Fibroblast of the aortic adventitia (primary cell): Measurements from ENCODE around the gene KXD1. TPM values are rescaled to one million over a fixed set of nuclear protein-coding genes. Genes with fewer than 3 reads are reported as not detected.
"Not testable (repeated sequence)": the region's sequence is repeated elsewhere in the genome, so short reads cannot be mapped to it uniquely, and the experiment has no call there.

ENCODE experiments used
- DNase-seq: peaks from one replicate; pipeline ENCODE4 v3.0.0-alpha.2; 2010; ENCODE audit warnings: low read depth
- H3K4me3 ChIP-seq: 2 replicates; pipeline ENCODE4 v1.5.1; 2011; ENCODE audit warnings: low read depth, mild to moderate bottlenecking, control low read depth, low read length, moderate library complexity
- total RNA-seq: library from RNA; depleted of rRNA; stranded (reverse); fragments of >200 nt; gene quantifications from 2 replicates; pipeline ENCODE4 v1.2.3, GENCODE V29; 2012; ENCODE audit warnings: low replicate concordance
- TF ChIP-seq, protein P1 (sequence below): IDR thresholded peaks from 2 replicates; pipeline ENCODE4 v1.5.1; 2011; ENCODE audit warnings: mild to moderate bottlenecking, low read length, control low read depth, inconsistent platforms; ENCODE audit not compliant: insufficient read depth

The KXD1 gene
- total RNA-seq, 1 donor = 109 TPM

DNA sequence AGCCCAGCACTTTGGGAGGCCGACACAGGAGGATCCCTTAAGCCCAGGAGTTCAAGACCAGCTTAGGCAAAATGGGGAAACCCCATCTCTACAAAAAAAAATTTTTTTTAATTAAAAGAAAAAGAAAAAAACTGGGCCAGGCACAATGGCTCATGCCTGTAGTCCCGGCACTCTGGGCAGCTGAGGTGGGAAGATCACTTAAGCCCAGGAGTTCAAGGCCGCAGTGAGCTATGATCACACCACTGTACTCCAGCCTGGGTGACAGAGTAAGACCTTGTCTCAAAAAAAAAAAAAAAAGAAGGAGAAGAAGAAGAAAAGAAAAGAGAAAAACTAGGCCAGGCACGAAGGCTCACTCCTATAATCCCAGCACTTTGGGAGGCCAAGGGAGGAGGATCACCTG is 40.1 kb upstream of the KXD1 start:
- DNase-seq = no peak
- TF ChIP-seq, protein P1, sequence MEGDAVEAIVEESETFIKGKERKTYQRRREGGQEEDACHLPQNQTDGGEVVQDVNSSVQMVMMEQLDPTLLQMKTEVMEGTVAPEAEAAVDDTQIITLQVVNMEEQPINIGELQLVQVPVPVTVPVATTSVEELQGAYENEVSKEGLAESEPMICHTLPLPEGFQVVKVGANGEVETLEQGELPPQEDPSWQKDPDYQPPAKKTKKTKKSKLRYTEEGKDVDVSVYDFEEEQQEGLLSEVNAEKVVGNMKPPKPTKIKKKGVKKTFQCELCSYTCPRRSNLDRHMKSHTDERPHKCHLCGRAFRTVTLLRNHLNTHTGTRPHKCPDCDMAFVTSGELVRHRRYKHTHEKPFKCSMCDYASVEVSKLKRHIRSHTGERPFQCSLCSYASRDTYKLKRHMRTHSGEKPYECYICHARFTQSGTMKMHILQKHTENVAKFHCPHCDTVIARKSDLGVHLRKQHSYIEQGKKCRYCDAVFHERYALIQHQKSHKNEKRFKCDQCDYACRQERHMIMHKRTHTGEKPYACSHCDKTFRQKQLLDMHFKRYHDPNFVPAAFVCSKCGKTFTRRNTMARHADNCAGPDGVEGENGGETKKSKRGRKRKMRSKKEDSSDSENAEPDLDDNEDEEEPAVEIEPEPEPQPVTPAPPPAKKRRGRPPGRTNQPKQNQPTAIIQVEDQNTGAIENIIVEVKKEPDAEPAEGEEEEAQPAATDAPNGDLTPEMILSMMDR = no peak
- no peak overlapping the region for H3K4me3 ChIP-seq

DNA sequence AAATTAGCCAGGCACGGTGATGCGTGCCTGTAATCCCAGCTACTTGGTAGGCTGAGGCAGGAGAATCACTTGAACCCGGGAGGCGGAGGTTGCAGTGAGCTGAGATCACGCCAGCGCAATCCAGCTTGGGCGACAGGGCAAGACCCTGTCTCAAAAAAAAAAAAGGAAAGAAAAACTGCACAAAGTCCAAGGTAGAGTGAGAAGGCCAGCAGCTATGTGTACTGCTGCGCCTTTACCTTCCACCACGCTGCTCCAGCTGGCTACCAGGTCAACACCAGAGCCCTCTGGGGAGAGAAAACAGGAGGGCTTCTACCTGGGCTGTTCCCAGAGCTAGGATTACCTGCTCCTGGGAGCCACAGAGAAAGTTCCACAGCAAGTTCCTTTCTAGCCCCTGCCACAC is 39.0 kb upstream of the KXD1 start:
- DNase-seq = no peak
- TF ChIP-seq, protein P1 = no peak
- no peak overlapping the region for H3K4me3 ChIP-seq

DNA sequence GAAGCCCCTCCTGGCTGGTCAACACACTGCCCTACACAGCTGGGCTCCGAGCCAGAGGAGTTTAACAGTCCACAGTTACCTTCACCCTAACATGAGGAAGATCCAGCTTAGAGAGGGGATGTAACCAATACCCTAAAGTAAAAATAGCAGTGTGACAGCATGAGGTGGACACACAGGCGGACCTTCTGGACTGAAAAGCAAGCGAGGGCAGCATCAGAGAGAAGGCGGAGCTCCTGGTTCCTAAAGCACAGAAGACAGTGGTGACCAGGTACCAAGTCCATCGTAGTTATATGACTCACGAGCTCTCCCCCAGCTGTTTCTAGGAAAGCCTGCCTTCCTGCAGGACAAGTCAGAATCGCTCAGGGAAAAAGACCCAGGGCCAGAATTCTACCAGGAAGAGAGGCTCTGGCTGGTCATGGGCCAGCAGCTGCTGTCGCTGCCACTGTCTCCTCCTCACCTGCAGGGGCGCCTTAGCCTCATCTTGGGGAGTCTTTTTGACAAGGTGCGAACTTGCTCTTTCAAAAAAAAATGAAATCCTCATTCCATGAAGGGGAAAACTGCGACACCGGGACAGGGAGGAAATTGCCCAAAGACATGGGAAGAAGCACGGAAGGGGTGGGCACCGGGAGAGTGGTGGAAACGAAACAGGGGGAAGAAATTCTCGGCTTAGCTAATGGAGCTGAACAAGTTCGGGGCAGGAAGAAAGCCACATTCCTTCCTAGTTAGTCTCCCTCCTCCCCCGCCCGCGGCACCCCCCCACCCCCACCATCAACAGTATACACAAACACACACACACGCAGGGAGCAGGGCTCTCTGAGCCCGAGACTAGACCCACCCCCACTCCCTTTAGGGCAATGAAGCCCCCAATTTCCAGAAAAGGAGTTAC is 37.5 kb upstream of the KXD1 start:
- peak; percentile 77 for DNase-seq
- peak overlapping the region; percentile 94 for H3K4me3 ChIP-seq
- TF ChIP-seq, protein P1 = peak; percentile 65

DNA sequence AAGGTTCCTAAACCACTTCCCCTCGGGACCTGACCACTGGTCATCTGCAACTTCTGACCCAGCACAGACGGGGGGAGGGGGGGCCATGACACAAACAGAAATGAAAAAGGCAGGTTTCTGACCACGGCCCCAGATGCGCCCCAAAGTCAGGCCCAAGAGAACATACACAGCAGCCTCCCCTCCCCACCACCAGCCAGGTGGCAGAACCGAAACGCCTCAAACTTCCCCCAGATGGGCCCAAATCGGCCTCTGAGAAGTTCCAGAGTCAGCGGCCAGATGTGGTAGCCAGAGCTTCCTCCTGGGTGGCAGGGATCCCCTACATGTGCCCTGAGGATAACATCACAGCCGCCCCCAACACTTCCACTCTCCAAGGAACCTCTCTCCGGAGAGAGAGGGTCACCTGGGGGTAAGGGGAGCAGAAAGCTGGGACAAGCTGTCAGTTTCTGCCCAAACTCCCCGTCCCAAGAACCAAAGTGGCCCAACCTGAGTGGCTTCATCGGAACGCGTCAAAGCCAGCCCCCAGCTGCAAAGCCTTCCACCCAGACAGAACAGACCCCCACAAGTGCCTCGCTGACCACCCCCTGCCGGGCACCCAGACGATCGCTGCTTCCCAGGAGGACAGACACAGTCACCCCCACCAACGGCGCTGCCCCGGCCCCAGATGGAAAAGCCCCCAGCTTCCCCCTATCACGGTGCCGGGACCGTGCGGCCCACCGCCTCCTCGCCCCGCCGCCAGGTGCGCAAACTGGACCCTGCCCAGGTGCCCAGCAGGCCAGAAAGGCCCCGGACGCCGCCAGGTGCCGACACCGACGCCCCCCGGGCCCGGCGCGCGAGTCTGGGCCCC is 36.6 kb upstream of the KXD1 start:
- TF ChIP-seq, protein P1 = no peak
- no peak for DNase-seq
- H3K4me3 ChIP-seq = peak overlapping the region; percentile 94

DNA sequence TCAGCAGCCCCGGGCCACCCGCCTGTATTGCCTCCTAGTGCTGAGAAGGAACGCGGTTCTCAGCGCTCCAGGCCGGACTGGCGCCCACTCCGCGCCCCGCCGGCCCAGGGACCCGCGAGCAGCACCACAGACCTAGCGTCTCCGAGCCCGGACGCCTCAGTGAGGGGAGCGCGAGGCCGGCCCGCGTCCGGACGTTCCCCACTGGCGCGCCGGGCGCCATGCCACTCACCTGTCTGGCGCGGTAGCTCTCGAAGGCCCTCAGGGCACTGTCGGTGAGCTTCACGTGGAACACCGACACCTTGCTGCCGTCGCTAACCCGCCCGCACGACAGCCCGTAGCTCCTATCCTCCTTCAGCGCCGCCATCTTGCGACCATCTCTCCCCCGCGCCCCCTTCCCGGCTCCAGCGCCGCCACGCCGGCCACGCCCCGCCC is 36.0 kb upstream of the KXD1 start, which contains the start of gene ELL:
Gene ELL (minus strand): TSS at position 379 of the 432 bp plus-strand sequence. CDS start 15 bp downstream, at position 364.
- DNase-seq = no peak
- TF ChIP-seq, protein P1 = no peak
- peak within 1 kb of the TSS; percentile 94 for H3K4me3 ChIP-seq

DNA sequence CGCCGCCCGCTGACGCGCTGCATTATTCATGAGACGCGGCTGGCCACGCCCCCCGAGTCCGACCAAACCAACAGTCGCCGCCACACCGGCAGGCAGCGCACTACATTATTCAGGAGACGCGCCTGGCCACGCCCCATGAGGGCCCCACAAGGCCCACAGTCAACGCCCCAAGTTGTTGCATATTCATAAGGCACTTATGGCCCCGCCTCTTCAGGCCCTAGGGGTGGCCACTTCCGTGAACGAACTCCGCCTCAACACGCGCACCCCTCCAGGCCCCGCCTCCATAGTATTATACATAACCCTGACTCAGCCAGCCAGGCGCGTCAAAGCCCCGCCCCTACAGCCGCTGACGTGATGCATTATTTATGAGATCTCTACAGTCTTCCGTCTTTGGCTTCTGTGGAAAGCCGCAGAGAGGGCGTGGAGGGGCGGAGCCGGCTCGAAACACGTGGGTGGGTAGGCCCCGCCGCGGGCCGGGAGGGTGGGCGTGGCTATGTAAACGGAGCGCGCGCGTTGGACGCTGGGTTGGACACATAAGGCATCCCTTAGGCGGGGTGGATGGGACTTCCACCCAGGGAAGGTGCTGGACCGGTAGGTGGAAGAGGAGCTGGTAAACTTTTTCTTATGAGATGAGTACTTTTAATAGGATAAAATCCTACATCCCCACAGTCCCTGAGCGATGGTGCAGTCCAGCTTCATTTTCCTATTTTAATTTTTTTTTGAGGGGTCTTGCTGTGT is 35.4 kb upstream of the KXD1 start:
- H3K4me3 ChIP-seq = peak overlapping the region; percentile 94
- TF ChIP-seq, protein P1 = peak; percentile 32
- peak; percentile 100 for DNase-seq

DNA sequence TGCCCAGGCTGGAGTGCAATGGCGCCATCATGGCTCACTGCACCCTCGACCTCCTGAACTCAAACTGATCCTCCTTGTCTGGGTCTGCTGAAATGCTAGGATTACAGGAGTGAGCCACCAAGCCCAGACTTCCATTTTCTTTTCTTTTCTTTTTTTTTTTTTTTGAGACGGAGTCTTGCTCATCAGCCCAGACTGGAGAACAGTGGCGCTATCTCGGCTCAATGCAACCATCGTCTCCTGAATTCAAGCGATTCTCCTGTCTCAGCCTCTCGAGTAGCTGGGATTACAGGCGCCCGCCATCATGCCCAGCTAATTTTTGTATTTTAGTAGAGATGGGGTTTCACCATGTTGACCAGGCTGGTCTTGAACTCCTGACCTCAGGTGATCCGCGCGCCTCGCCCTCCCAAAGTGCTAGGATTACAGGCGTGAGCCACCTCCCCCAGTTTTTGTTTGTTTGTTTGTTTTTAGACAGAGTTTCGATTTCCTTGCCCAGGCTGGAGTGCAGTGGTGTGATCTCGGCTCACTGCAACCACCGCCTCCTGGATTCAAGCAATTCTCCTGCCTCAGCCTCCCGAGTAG is 34.7 kb upstream of the KXD1 start:
- not testable (repeated sequence) for DNase-seq

More for the DNA sequence above, 34.7 kb upstream of the KXD1 start:
- H3K4me3 ChIP-seq = not testable (repeated sequence)
